GM12874 (cell line): ENCODE data around the gene HBQ1.

ENCODE experiments used
- CTCF ChIP-seq: IDR thresholded peaks from 2 replicates; pipeline ENCODE4 v1.5.1; 2011; ENCODE audit warnings: low read depth, mild to moderate bottlenecking, control low read depth, low read length, moderate library complexity; ENCODE audit not compliant: insufficient read depth

Gene HBQ1

GRCh38 chr16:181565-182021 is 1.3 kb downstream of the HBQ1 start:
- TF ChIP-seq CTCF = peak; percentile 98

DNA sequence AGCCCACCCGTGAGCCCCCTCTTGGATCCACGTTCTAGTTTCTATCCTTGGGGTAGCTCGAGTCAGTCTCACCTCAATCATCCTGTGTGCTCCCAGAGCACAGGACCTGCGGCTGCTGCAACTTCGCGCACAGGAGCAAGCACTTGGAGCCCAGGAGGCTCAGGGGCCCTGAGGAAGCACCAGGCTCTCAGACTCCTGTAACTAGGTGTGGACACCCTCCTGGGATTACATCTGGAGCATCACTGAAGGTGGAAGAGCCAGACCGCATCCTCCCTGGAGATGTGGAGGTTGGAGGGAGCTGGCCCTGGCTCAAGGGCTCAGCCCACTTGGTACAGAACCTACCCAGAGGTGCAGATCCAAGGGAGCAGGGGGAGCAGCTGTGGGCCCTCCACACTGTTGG is 2.7 kb downstream of the HBQ1 start:
- no peak for TF ChIP-seq CTCF

GRCh38 chr16:185213-185612 is 5.0 kb downstream of the HBQ1 start:
- TF ChIP-seq CTCF = no peak

- TF ChIP-seq CTCF = no peak
These were observed 5.4 kb downstream of the HBQ1 start for GRCh38 chr16:185691-186090.

DNA sequence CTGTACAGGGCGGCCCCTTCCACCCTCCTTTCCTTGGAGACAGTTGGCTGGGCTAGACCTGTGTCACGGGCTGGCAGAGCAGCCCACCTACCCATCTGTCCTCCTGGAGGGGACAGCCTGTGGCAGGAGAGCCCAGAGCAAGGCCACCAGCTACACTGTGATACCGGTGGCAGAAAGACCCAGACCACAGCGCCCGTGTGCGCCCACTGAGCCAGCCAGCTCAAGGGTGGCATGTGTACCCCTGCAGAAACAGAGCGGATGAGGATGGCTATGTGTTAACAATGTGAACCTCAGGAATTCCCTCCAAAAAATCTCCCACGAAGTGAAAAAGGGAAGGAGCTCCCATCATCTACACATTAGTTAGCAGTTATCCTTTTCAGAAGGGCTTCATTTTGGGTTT is 7.1 kb downstream of the HBQ1 start:
- no peak for TF ChIP-seq CTCF

GRCh38 chr16:188674-189073 is 8.4 kb downstream of the HBQ1 start:
- TF ChIP-seq CTCF = peak; percentile 20; the same call in 1 of the 2 replicates

DNA sequence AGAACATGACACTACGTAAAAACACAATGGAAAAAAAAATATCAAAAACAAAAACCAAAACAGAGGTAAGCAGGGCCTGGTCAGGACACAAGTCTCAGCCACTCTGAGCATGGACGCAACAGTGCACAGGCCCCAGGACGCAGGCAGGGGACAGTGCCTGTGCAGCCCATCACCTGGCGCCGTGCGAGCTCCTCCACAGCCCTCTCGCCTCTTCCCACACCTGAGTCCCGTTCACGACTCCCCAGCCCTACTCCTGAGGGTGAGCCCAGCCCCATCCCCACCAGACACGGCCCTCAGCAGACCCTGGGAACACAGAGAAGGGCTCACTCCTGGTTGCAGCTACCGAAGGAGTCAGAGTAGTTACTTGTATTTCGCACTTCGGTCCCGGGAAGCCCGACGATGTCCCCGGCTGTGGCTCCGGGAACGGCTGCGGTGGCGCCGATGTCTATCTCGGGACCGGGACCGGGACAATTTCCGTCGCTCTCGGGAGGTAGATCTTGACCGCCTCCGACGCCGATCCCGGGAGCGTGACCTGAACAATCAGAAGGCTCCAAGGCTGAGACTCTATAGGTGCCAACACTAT is 9.4 kb downstream of the HBQ1 start:
- TF ChIP-seq CTCF = no peak
